Mesothelial cell of epicardium (in vitro differentiated cells): ENCODE results near the gene FBXL4. TPM values are rescaled to one million over a fixed set of nuclear protein-coding genes. Genes with fewer than 3 reads are reported as not detected.

Experiments used
- DNase-seq, 2 experiments: peaks; one replicate each; pipeline ENCODE4 v3.0.0; 2021; ENCODE audit warnings: low spot score in 2 of 2; ENCODE audit not compliant: unreplicated experiment in 2 of 2
- H3K27ac Mint-ChIP-seq: 2 replicates; pipeline ENCODE4 v1.8.0; 2021; ENCODE audit warnings: mixed read lengths
- H3K27me3 Mint-ChIP-seq: 2 replicates; pipeline ENCODE4 v1.8.0; 2021; ENCODE audit warnings: low read depth, mixed read lengths
- H3K36me3 Mint-ChIP-seq: 2 replicates; pipeline ENCODE4 v1.8.0; 2021; ENCODE audit warnings: mixed read lengths
- H3K4me1 Mint-ChIP-seq: 2 replicates; pipeline ENCODE4 v1.8.0; 2021; ENCODE audit warnings: mixed read lengths
- H3K4me3 Mint-ChIP-seq: 2 replicates; pipeline ENCODE4 v1.8.0; 2021; ENCODE audit warnings: mild to moderate bottlenecking, moderate library complexity, mixed read lengths
- H3K9me3 Mint-ChIP-seq: 2 replicates; pipeline ENCODE4 v1.8.0; 2021; ENCODE audit warnings: mixed read lengths
- total RNA-seq: library from RNA; stranded (reverse); gene quantifications from 3 replicates; pipeline ENCODE4 v1.2.1, GENCODE V29; 2021
- TF ChIP-seq, protein P1 (sequence below): fragments of 200-600 bp; sonication (generic); IDR thresholded peaks from one replicate; pipeline ENCODE4 v1.5.0; 2021; ENCODE audit warnings: antibody characterized with exemption; ENCODE audit not compliant: unreplicated experiment

FBXL4 gene
- 20.1 to 21.8 TPM (median 21.2 TPM) in 3 replicates for total RNA-seq

DNA sequence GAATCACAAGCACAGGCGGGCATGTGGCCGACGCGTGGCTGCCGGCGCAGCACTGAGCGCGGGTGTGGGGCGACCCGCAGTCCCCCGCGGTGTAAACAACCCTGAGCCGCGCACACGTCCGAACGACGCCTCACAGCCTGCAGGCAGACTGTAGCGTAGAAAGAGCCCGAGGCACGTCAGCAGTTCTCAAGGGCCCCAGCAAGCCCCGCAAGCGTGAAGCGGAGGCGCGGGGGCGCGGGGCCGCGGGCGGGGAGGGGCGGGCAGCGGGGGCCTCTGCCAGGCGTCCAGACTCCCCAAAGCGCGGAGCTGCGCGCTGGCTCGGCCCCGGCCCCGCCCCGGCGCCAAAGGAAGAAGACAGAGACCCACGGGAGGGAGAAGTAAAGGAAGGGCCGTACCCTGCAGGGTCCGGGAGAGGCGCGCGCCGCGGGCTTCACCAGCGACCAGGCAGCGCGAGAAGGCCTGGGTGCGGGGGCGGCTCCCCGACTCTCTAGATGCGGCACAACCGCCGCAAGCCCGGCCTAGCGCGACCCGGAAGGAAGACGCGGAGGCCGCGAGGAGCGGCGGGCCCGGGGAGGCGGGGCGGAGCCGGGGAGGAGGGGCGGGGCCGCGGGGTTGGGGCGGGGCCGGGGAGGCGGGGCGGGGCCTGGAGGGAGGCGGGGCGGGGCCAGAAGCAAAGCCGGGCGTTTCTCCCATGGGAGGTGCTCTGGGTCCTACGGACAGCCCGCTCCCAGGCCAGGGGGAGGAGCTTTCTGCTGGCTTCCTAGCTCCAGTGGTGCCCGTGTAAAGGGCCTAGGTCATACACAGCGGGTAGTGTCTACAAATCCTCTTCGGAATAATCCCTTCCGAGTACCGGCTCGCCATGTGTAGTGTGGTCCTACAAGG, at the start of gene FBXL4:
FBXL4 (minus strand) TSS at position 536 of the 882 bp plus-strand sequence. CDS start 20,958 bp downstream, outside the sequence.
- peaks cover 17% of the 10 kb centered on the region for H3K4me1 Mint-ChIP-seq
- H3K27me3 Mint-ChIP-seq, result no peaks in the 10 kb centered on the region
- DNase-seq, result peak; percentile 68 to 79
- TF ChIP-seq, protein P1, sequence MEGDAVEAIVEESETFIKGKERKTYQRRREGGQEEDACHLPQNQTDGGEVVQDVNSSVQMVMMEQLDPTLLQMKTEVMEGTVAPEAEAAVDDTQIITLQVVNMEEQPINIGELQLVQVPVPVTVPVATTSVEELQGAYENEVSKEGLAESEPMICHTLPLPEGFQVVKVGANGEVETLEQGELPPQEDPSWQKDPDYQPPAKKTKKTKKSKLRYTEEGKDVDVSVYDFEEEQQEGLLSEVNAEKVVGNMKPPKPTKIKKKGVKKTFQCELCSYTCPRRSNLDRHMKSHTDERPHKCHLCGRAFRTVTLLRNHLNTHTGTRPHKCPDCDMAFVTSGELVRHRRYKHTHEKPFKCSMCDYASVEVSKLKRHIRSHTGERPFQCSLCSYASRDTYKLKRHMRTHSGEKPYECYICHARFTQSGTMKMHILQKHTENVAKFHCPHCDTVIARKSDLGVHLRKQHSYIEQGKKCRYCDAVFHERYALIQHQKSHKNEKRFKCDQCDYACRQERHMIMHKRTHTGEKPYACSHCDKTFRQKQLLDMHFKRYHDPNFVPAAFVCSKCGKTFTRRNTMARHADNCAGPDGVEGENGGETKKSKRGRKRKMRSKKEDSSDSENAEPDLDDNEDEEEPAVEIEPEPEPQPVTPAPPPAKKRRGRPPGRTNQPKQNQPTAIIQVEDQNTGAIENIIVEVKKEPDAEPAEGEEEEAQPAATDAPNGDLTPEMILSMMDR, result no peak
- H3K9me3 Mint-ChIP-seq, result peaks cover 21% of the 10 kb centered on the region
- peaks cover 14% of the 10 kb centered on the region for H3K36me3 Mint-ChIP-seq
- peak within 1 kb of the TSS; percentile 96 for H3K4me3 Mint-ChIP-seq
- peak within 1 kb of the TSS; percentile 93 for H3K27ac Mint-ChIP-seq

DNA sequence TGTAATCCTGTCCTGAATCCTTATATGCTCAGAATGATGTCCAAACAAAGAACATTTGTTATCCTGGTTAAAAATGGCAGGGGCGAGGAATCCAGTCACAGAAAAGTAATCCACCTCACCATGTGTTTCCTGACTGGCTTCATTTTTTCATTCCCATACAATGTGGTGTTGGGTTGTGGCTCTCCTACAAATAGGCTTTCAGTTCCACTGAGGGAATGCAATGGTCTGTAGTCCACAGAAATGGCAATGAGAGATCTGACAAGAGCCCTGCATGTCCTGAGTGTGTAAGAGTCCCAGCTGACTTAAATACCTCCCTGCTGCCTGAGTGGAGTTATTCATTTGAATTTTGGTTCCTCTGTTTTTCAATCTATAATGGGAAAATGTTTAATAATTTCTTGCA, 47.4 kb upstream of the FBXL4 start:
- Mint-ChIP-seq H3K27me3 (peaks cover 38% of the 10 kb centered on the region), H3K36me3 (no peaks in the 10 kb centered on the region), H3K4me3 (no peak overlapping the region), H3K9me3 (no peaks in the 10 kb centered on the region), H3K4me1 (no peaks in the 10 kb centered on the region), H3K27ac (no peak overlapping the region)
- no peak for DNase-seq
- TF ChIP-seq, protein P1, result no peak

DNA sequence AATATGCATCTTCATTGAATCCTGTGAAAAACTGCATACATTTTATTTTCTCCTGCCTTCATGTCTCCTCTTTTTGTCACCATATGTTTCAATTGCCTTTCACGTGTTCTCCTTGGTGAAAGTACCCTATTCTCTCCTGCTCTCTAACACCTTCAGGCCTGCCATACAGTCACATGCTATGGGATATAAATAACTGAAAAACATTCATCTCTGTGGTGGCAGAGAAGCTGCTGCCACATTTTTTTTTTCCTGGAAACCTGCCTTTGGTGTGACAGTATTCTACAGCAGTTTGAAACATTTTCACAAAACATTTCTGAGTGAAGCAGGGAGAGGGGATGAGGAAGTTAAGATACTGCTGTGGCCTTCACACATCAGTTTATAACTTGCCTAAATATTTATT, 44.8 kb upstream of the FBXL4 start:
- no peak overlapping the region for H3K4me3 Mint-ChIP-seq
- H3K36me3 Mint-ChIP-seq, result no peaks in the 10 kb centered on the region
- no peaks in the 10 kb centered on the region for H3K4me1 Mint-ChIP-seq

DNA sequence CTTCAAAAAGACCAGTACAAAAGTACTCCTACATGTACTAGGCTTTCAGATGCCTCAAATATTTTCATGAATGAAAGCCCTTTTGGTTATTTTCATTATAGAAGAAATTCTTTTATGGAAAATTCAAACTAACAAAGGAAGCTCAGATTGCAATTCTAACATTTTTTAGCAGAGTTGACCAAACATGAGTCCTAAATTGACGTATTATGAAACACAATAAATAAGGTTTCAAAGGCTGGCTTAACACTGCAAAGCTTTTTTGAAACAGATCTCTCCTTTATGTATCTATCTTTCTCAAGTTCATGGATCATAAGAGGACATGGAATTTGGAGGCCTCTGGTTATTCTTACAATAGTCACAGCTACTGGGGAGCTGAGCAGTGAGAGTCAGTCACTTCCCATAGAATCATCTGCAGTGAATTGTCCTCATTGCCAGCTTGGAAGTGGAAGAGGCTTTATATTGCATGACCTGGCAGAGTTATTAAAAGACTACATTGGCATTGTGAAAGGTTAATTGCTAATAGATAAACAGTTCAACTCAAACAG, 38.4 kb upstream of the FBXL4 start:
- H3K27me3 Mint-ChIP-seq, result peaks cover 4% of the 10 kb centered on the region
- DNase-seq, result no peak
- H3K9me3 Mint-ChIP-seq, result no peaks in the 10 kb centered on the region
- no peaks in the 10 kb centered on the region for H3K36me3 Mint-ChIP-seq
- H3K27ac Mint-ChIP-seq, result no peak overlapping the region
- TF ChIP-seq, protein P1, result no peak
- H3K4me3 Mint-ChIP-seq, result no peak overlapping the region
- no peaks in the 10 kb centered on the region for H3K4me1 Mint-ChIP-seq

More for the DNA sequence above, 44.8 kb upstream of the FBXL4 start:
- Mint-ChIP-seq H3K27me3 (peaks cover 37% of the 10 kb centered on the region), H3K9me3 (no peaks in the 10 kb centered on the region), H3K27ac (no peak overlapping the region)
- DNase-seq, result no peak
- TF ChIP-seq, protein P1, result no peak

DNA sequence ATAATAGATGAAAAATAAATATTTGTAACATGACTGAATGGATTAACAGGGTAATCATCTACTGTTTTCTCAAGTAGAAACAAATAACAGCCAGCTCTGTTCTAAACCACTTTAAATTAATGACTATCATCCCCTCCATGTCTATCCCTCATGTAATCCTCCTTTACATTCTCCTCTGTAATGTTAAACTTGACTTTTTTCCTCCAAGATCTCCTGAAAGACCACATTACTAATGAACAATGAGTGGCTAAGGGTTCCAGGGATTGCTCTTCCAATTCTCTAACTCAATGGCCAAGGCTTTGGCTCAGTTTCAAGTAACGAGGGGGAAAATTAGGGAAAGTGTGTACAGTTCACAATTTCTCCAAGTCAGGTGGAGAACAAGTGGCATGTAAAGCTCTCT, 37.6 kb upstream of the FBXL4 start:
- no peaks in the 10 kb centered on the region for H3K9me3 Mint-ChIP-seq
- DNase-seq, result no peak
- H3K27ac Mint-ChIP-seq, result no peak overlapping the region
- TF ChIP-seq, protein P1, result no peak
- peaks cover 4% of the 10 kb centered on the region for H3K27me3 Mint-ChIP-seq
- H3K36me3 Mint-ChIP-seq, result no peaks in the 10 kb centered on the region
- no peak overlapping the region for H3K4me3 Mint-ChIP-seq
- H3K4me1 Mint-ChIP-seq, result no peaks in the 10 kb centered on the region
